ENCODE measurements around the gene IL1RAPL2.
"Not testable (repeated sequence)": the region's sequence is repeated elsewhere in the genome, so short reads cannot be mapped to it uniquely, and the experiment has no call there.

Gene IL1RAPL2

GRCh38 chrX:105051364-105051763 lies 485.4 kb downstream of the IL1RAPL2 start:
- H3K4me3 Mint-ChIP-seq: no peak overlapping the region

DNA sequence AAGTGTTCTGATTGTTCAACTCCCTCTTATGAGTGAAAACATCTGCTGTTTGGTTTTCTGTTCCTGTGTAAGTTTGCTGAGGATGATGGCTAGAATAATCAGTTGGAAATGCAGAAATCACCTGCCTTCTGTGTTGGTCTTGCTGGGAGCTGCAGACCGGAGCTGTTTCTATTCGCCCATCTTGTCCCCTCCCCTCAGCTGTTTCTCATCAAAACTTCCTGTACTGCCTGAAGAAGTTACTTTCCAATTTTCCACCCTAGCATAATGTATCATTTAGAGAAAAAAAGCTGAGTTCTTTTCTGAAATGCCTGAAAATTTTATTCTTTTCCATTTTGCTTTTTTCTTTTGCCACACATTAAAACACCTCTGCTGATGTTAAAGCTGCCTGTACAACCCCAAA lies 486.9 kb downstream of the IL1RAPL2 start:
- intact Hi-C loops (cut with micrococcal nuclease): no loop called here
- no peaks in the 10 kb centered on the region for H3K27me3 Mint-ChIP-seq
- H3K27ac Mint-ChIP-seq: no peak overlapping the region
- H3K9me3 Mint-ChIP-seq: no peaks in the 10 kb centered on the region
- no peaks in the 10 kb centered on the region for H3K4me1 Mint-ChIP-seq (ENCODE audit: low read depth)
- no peaks in the 10 kb centered on the region for H3K36me3 Mint-ChIP-seq (ENCODE audit: low read depth)
- H3K4me3 Mint-ChIP-seq: no peak overlapping the region

More at GRCh38 chrX:105051364-105051763, 485.4 kb downstream of the IL1RAPL2 start:
- intact Hi-C loops (cut with micrococcal nuclease): no loop called here
- no peak overlapping the region for H3K27ac Mint-ChIP-seq
- no peaks in the 10 kb centered on the region for H3K4me1 Mint-ChIP-seq (ENCODE audit: low read depth)
- H3K27me3 Mint-ChIP-seq: no peaks in the 10 kb centered on the region
- no peaks in the 10 kb centered on the region for H3K9me3 Mint-ChIP-seq
- no peaks in the 10 kb centered on the region for H3K36me3 Mint-ChIP-seq (ENCODE audit: low read depth)

GRCh38 chrX:105063743-105064142 lies 497.7 kb downstream of the IL1RAPL2 start:
- H3K27me3 Mint-ChIP-seq: no peaks in the 10 kb centered on the region
- intact Hi-C loops (cut with micrococcal nuclease): no loop called here

GRCh38 chrX:105098201-105098600 lies 532.2 kb downstream of the IL1RAPL2 start:
- no peaks in the 10 kb centered on the region for H3K36me3 Mint-ChIP-seq (ENCODE audit: low read depth)
- intact Hi-C loops (cut with micrococcal nuclease): no loop called here
- H3K27ac Mint-ChIP-seq: no peak overlapping the region
- H3K9me3 Mint-ChIP-seq: peaks cover 9% of the 10 kb centered on the region
- H3K27me3 Mint-ChIP-seq: no peaks in the 10 kb centered on the region
- no peaks in the 10 kb centered on the region for H3K4me1 Mint-ChIP-seq (ENCODE audit: low read depth)
- H3K4me3 Mint-ChIP-seq: no peak overlapping the region

More at GRCh38 chrX:105063743-105064142, 497.7 kb downstream of the IL1RAPL2 start:
- Mint-ChIP-seq H3K27ac (no peak overlapping the region), H3K36me3 (ENCODE audit: low read depth) (no peaks in the 10 kb centered on the region), H3K4me3 (no peak overlapping the region), H3K9me3 (peaks cover 5% of the 10 kb centered on the region), H3K4me1 (ENCODE audit: low read depth) (no peaks in the 10 kb centered on the region)

DNA sequence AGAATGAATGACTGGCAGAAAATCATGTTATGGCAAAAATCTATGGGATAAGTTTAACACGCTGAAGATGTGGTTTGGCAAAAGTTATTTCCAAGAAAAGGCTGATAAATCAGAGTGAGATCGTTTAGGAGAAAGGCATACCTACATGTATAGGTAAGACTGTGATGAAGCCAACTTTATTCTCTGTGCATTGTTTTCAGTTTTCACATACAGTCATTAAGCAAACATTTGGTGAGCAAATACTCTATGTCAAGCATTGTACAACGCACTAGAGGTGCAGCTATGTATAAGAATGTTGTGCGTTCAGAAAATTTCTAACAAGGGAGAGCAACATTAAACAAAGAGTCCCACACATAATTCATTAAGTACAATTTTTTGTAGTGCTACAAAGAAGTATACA lies 532.8 kb downstream of the IL1RAPL2 start:
- Mint-ChIP-seq H3K27me3 (no peaks in the 10 kb centered on the region), H3K27ac (no peak overlapping the region), H3K4me3 (no peak overlapping the region), H3K4me1 (ENCODE audit: low read depth) (no peaks in the 10 kb centered on the region), H3K36me3 (ENCODE audit: low read depth) (no peaks in the 10 kb centered on the region), H3K9me3 (peaks cover 9% of the 10 kb centered on the region)
- intact Hi-C loops (cut with micrococcal nuclease): no loop called here

GRCh38 chrX:105101378-105101777 lies 535.4 kb downstream of the IL1RAPL2 start:
- Mint-ChIP-seq H3K4me3 (no peak overlapping the region), H3K9me3 (peaks cover 9% of the 10 kb centered on the region), H3K27ac (no peak overlapping the region), H3K4me1 (ENCODE audit: low read depth) (no peaks in the 10 kb centered on the region), H3K36me3 (ENCODE audit: low read depth) (no peaks in the 10 kb centered on the region), H3K27me3 (no peaks in the 10 kb centered on the region)
- intact Hi-C loops (cut with micrococcal nuclease): no loop called here

- no peak overlapping the region for H3K27ac Mint-ChIP-seq
- H3K4me1 Mint-ChIP-seq (ENCODE audit: low read depth): no peaks in the 10 kb centered on the region
- H3K4me3 Mint-ChIP-seq: no peak overlapping the region
- intact Hi-C loops (cut with micrococcal nuclease): no loop called here
- no peaks in the 10 kb centered on the region for H3K36me3 Mint-ChIP-seq (ENCODE audit: low read depth)
- no peaks in the 10 kb centered on the region for H3K27me3 Mint-ChIP-seq
- peaks cover 10% of the 10 kb centered on the region for H3K9me3 Mint-ChIP-seq
Observed at GRCh38 chrX:105109936-105110335, 543.9 kb downstream of the IL1RAPL2 start.

GRCh38 chrX:105114554-105115130 lies 548.6 kb downstream of the IL1RAPL2 start:
- intact Hi-C loops (cut with micrococcal nuclease): no loop called here
- Mint-ChIP-seq H3K4me3 (no peak overlapping the region), H3K9me3 (no peaks in the 10 kb centered on the region), H3K36me3 (ENCODE audit: low read depth) (no peaks in the 10 kb centered on the region), H3K27me3 (no peaks in the 10 kb centered on the region), H3K4me1 (ENCODE audit: low read depth) (no peaks in the 10 kb centered on the region), H3K27ac (no peak overlapping the region)

- H3K4me1 Mint-ChIP-seq (ENCODE audit: low read depth); H3K9me3 Mint-ChIP-seq; H3K27me3 Mint-ChIP-seq; H3K27ac Mint-ChIP-seq; H3K36me3 Mint-ChIP-seq (ENCODE audit: low read depth); H3K4me3 Mint-ChIP-seq; intact Hi-C loops (cut with micrococcal nuclease): not testable (repeated sequence)
Observed at GRCh38 chrX:105115596-105116320, 549.8 kb downstream of the IL1RAPL2 start.

- no peaks in the 10 kb centered on the region for H3K36me3 Mint-ChIP-seq (ENCODE audit: low read depth)
- H3K9me3 Mint-ChIP-seq: no peaks in the 10 kb centered on the region
- H3K4me1 Mint-ChIP-seq (ENCODE audit: low read depth): no peaks in the 10 kb centered on the region
- no peak overlapping the region for H3K27ac Mint-ChIP-seq
- H3K4me3 Mint-ChIP-seq: no peak overlapping the region
- intact Hi-C loops (cut with micrococcal nuclease): no loop called here
- no peaks in the 10 kb centered on the region for H3K27me3 Mint-ChIP-seq
Observed at GRCh38 chrX:105116486-105116885, 550.5 kb downstream of the IL1RAPL2 start.

DNA sequence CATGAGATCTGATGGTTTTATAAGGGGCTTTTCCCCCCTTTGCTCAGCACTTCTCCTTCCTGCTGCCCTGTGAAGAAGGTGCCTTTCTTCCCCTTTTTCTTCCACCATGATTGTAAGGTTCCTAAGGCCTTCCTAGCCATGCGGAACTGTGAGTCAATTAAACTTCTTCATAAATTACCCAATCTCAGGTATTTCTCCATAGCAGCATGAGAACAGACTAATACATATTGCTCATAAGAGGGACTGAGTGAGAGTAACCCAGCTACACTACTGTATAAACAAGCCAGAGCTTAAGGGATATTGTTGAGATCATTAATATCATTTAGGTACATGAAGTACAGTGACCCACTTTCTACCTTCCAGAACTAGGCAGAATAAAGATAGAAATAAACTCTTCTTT lies 551.6 kb downstream of the IL1RAPL2 start:
- intact Hi-C loops (cut with micrococcal nuclease): no loop called here
- no peak overlapping the region for H3K4me3 Mint-ChIP-seq
- H3K36me3 Mint-ChIP-seq (ENCODE audit: low read depth): no peaks in the 10 kb centered on the region
- no peaks in the 10 kb centered on the region for H3K27me3 Mint-ChIP-seq
- no peaks in the 10 kb centered on the region for H3K9me3 Mint-ChIP-seq
- no peaks in the 10 kb centered on the region for H3K4me1 Mint-ChIP-seq (ENCODE audit: low read depth)
- no peak overlapping the region for H3K27ac Mint-ChIP-seq

- H3K27me3 Mint-ChIP-seq: no peaks in the 10 kb centered on the region
- H3K4me1 Mint-ChIP-seq (ENCODE audit: low read depth): no peaks in the 10 kb centered on the region
- no peaks in the 10 kb centered on the region for H3K36me3 Mint-ChIP-seq (ENCODE audit: low read depth)
- no peak overlapping the region for H3K4me3 Mint-ChIP-seq
- intact Hi-C loops (cut with micrococcal nuclease): no loop called here
- H3K27ac Mint-ChIP-seq: no peak overlapping the region
- no peaks in the 10 kb centered on the region for H3K9me3 Mint-ChIP-seq
Observed at GRCh38 chrX:105120463-105120862, 554.5 kb downstream of the IL1RAPL2 start.

- Mint-ChIP-seq H3K27ac (no peak overlapping the region), H3K9me3 (no peaks in the 10 kb centered on the region), H3K4me1 (ENCODE audit: low read depth) (no peaks in the 10 kb centered on the region), H3K36me3 (ENCODE audit: low read depth) (no peaks in the 10 kb centered on the region), H3K27me3 (no peaks in the 10 kb centered on the region), H3K4me3 (no peak overlapping the region)
- intact Hi-C loops (cut with micrococcal nuclease): no loop called here
Observed at GRCh38 chrX:105121186-105121585, 555.2 kb downstream of the IL1RAPL2 start.

- intact Hi-C loops (cut with micrococcal nuclease): no loop called here
- Mint-ChIP-seq H3K36me3 (ENCODE audit: low read depth) (no peaks in the 10 kb centered on the region), H3K9me3 (no peaks in the 10 kb centered on the region)
Observed at GRCh38 chrX:105126201-105126600, 560.2 kb downstream of the IL1RAPL2 start.

GRCh38 chrX:105134273-105134672 lies 568.3 kb downstream of the IL1RAPL2 start:
- H3K27me3 Mint-ChIP-seq: no peaks in the 10 kb centered on the region
- H3K27ac Mint-ChIP-seq: no peak overlapping the region
- H3K9me3 Mint-ChIP-seq: no peaks in the 10 kb centered on the region
- H3K36me3 Mint-ChIP-seq (ENCODE audit: low read depth): no peaks in the 10 kb centered on the region
- intact Hi-C loops (cut with micrococcal nuclease): no loop called here
- H3K4me3 Mint-ChIP-seq: no peak overlapping the region
- no peaks in the 10 kb centered on the region for H3K4me1 Mint-ChIP-seq (ENCODE audit: low read depth)

More at GRCh38 chrX:105126201-105126600, 560.2 kb downstream of the IL1RAPL2 start:
- Mint-ChIP-seq H3K27me3 (no peaks in the 10 kb centered on the region), H3K4me3 (no peak overlapping the region), H3K4me1 (ENCODE audit: low read depth) (no peaks in the 10 kb centered on the region), H3K27ac (no peak overlapping the region)

Measured in dendritic cell treated with granulocyte-macrophage colony-stimulating factor and Interleukin-4, amounts not matched to agents 40 ng/mL and 50 ng/mL, for 4 days (primary cell).